NCI-H1105 treated with DMSO at 0.1 percent for 48 hours (cell line): Measurements from ENCODE around the gene CDC14A.

Experiments used
- DNase-seq: peaks from one replicate; lab custom pipeline; 2025; lab: John Stamatoyannopoulos, UW

Gene CDC14A

GRCh38 chr1:100538913-100539835 is 186.9 kb downstream of the CDC14A start:
- peak; percentile 37 for DNase-seq

- DNase-seq = no peak
Measured at GRCh38 chr1:100539836-100540536, 187.7 kb downstream of the CDC14A start.

- DNase-seq = peak; percentile 97
Measured at GRCh38 chr1:100542285-100542684, 190.0 kb downstream of the CDC14A start.

GRCh38 chr1:100543640-100544039 is 191.3 kb downstream of the CDC14A start:
- no peak for DNase-seq

GRCh38 chr1:100544791-100545190 is 192.5 kb downstream of the CDC14A start:
- no peak for DNase-seq

- no peak for DNase-seq
Measured at GRCh38 chr1:100545855-100546254, 193.5 kb downstream of the CDC14A start.

GRCh38 chr1:100552031-100552430 is 199.7 kb downstream of the CDC14A start:
- no peak for DNase-seq

GRCh38 chr1:100552922-100553321 is 200.6 kb downstream of the CDC14A start:
- DNase-seq = no peak

GRCh38 chr1:100556181-100556580 is 203.9 kb downstream of the CDC14A start:
- DNase-seq = no peak

GRCh38 chr1:100556925-100557605 is 204.8 kb downstream of the CDC14A start:
- DNase-seq = no peak

- DNase-seq = no peak
Measured at GRCh38 chr1:100557606-100557953, 205.3 kb downstream of the CDC14A start.

- DNase-seq = no peak
Measured at GRCh38 chr1:100565533-100565932, 213.2 kb downstream of the CDC14A start.

GRCh38 chr1:100565937-100566699 is 213.8 kb downstream of the CDC14A start:
- no peak for DNase-seq

GRCh38 chr1:100567062-100567461 is 214.8 kb downstream of the CDC14A start:
- no peak for DNase-seq
